Type B pancreatic cell (in vitro differentiated cells): ENCODE results near the gene JAK1. TPM values are rescaled to one million over a fixed set of nuclear protein-coding genes. Genes with fewer than 3 reads are reported as not detected.

Source experiments
- DNase-seq: peaks from one replicate; pipeline ENCODE4 v3.0.0; 2021; ENCODE audit warnings: mixed read lengths; ENCODE audit not compliant: unreplicated experiment; ENCODE audit errors: extremely low spot score
- H3K27ac Mint-ChIP-seq: 2 replicates; pipeline ENCODE4 v1.8.0; 2021; ENCODE audit warnings: mild to moderate bottlenecking, mixed read lengths
- H3K27me3 Mint-ChIP-seq: 2 replicates; pipeline ENCODE4 v1.8.0; 2021; ENCODE audit warnings: mixed read lengths
- H3K36me3 Mint-ChIP-seq: 2 replicates; pipeline ENCODE4 v1.8.0; 2021; ENCODE audit warnings: mixed read lengths
- H3K4me1 Mint-ChIP-seq: one replicate; pipeline ENCODE4 v1.8.0; 2021; ENCODE audit warnings: mixed read lengths; ENCODE audit not compliant: unreplicated experiment
- H3K4me3 Mint-ChIP-seq: 2 replicates; pipeline ENCODE4 v1.8.0; 2021; ENCODE audit warnings: mild to moderate bottlenecking, mixed read lengths
- H3K9me3 Mint-ChIP-seq: 2 replicates; pipeline ENCODE4 v1.8.0; 2021; ENCODE audit warnings: mixed read lengths
- CTCF ChIP-seq: fragments of 200-600 bp; sonication (generic); conservative IDR thresholded peaks from 2 replicates; pipeline ENCODE4 v1.5.0; 2021; ENCODE audit warnings: antibody characterized with exemption, mild to moderate bottlenecking
- total RNA-seq: library from RNA; stranded (reverse); gene quantifications from 2 replicates; pipeline ENCODE4 v1.2.1, GENCODE V29; 2021; ENCODE audit warnings: low replicate concordance

Gene JAK1
- total RNA-seq, 1 donor from 2014 or later: 54.8 TPM

- no peak for DNase-seq
- TF ChIP-seq CTCF: no peak
- H3K9me3 Mint-ChIP-seq: no peaks in the 10 kb centered on the region
- H3K27me3 Mint-ChIP-seq: no peaks in the 10 kb centered on the region
- H3K27ac Mint-ChIP-seq: no peak overlapping the region
- H3K4me1 Mint-ChIP-seq: peaks cover 14% of the 10 kb centered on the region
- H3K36me3 Mint-ChIP-seq: no peaks in the 10 kb centered on the region
- no peak overlapping the region for H3K4me3 Mint-ChIP-seq
Measured at GRCh38 chr1:64955097-64956009, 11.0 kb downstream of the JAK1 start.

- peaks cover 28% of the 10 kb centered on the region for H3K4me1 Mint-ChIP-seq
- H3K36me3 Mint-ChIP-seq: no peaks in the 10 kb centered on the region
- TF ChIP-seq CTCF: no peak
- no peaks in the 10 kb centered on the region for H3K27me3 Mint-ChIP-seq
- H3K4me3 Mint-ChIP-seq: no peak overlapping the region
- no peak overlapping the region for H3K27ac Mint-ChIP-seq
- H3K9me3 Mint-ChIP-seq: no peaks in the 10 kb centered on the region
- DNase-seq: no peak
Measured at GRCh38 chr1:64953241-64953640, 13.1 kb downstream of the JAK1 start.

GRCh38 chr1:64950284-64950809, 16.0 kb downstream of the JAK1 start:
- no peak for DNase-seq
- Mint-ChIP-seq H3K4me3 (no peak overlapping the region), H3K27me3 (no peaks in the 10 kb centered on the region), H3K36me3 (no peaks in the 10 kb centered on the region), H3K9me3 (no peaks in the 10 kb centered on the region), H3K27ac (peak overlapping the region; percentile 35), H3K4me1 (peaks cover 37% of the 10 kb centered on the region)
- no peak for TF ChIP-seq CTCF

GRCh38 chr1:64948905-64949833, 17.2 kb downstream of the JAK1 start:
- Mint-ChIP-seq H3K27ac (peak overlapping the region; percentile 84), H3K4me3 (no peak overlapping the region), H3K27me3 (no peaks in the 10 kb centered on the region), H3K4me1 (peaks cover 37% of the 10 kb centered on the region), H3K9me3 (no peaks in the 10 kb centered on the region), H3K36me3 (no peaks in the 10 kb centered on the region)
- no peak for DNase-seq
- no peak for TF ChIP-seq CTCF

- DNase-seq: no peak
- peaks cover 37% of the 10 kb centered on the region for H3K4me1 Mint-ChIP-seq
- no peaks in the 10 kb centered on the region for H3K9me3 Mint-ChIP-seq
- H3K36me3 Mint-ChIP-seq: no peaks in the 10 kb centered on the region
- no peak for TF ChIP-seq CTCF
- no peaks in the 10 kb centered on the region for H3K27me3 Mint-ChIP-seq
- peak overlapping the region; percentile 84 for H3K27ac Mint-ChIP-seq
- H3K4me3 Mint-ChIP-seq: no peak overlapping the region
Measured at GRCh38 chr1:64948216-64948615, 18.1 kb downstream of the JAK1 start.
